ENCODE results near the gene EHHADH. TPM values are rescaled to one million over a fixed set of nuclear protein-coding genes. Genes with fewer than 3 reads are reported as not detected.

The EHHADH gene
- polyA plus RNA-seq, 3 donors: 0.57 to 1.5 (median 1.1) TPM

DNA sequence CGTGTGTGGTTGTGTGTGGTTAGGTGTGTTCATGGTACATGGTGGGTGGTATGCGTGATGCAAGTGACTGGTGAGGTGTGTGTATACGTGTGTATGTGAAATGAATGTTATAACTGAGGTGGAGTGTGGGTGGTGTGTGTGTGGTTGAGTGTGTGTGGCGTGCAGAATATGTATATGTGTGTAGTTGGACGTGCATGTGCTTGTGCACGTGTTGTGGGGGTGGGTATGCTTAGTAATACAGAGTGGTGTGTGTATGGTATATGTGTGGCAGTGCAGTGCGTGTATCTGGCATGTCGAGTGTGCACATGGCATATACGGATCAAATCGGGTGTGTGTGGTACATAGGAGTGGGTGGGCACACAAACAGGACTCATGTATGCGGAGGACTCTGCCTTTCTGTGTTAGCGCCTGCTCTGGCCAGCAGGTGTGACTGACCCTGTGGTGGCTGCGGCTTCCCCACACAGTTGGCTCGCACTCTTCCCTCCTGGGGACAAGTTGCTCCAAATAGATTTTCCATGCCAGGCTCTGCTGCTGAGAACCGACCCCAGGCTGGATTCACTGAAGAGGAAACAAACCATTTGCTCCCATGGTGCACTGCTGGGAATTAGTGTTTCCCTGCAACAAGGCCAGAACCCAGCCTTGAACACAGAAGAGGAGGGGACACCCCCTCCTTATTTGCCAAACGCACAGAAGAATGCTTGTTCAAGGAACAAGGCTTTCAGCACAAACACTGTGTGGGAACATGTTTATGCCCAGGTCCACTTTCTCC is 99.8 kb downstream of the EHHADH start:
- TF ChIP-seq, protein P1, sequence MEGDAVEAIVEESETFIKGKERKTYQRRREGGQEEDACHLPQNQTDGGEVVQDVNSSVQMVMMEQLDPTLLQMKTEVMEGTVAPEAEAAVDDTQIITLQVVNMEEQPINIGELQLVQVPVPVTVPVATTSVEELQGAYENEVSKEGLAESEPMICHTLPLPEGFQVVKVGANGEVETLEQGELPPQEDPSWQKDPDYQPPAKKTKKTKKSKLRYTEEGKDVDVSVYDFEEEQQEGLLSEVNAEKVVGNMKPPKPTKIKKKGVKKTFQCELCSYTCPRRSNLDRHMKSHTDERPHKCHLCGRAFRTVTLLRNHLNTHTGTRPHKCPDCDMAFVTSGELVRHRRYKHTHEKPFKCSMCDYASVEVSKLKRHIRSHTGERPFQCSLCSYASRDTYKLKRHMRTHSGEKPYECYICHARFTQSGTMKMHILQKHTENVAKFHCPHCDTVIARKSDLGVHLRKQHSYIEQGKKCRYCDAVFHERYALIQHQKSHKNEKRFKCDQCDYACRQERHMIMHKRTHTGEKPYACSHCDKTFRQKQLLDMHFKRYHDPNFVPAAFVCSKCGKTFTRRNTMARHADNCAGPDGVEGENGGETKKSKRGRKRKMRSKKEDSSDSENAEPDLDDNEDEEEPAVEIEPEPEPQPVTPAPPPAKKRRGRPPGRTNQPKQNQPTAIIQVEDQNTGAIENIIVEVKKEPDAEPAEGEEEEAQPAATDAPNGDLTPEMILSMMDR (IDR thresholded peaks at IDR 0.05): no peak
- WGBS (ENCODE audit: insufficient coverage): 94% methylated on average over 15 of the region's 16 CpGs
- no peak overlapping the region for H3K27ac Mint-ChIP-seq
- Histone ChIP-seq H3K9ac (ENCODE audit: insufficient read depth, low read length, poor library complexity, severe bottlenecking) (no peak overlapping the region), H3K27ac (ENCODE audit: low read depth in 1 of 2, low read length in 2 of 2) (no peak overlapping the region), H3K27me3 (ENCODE audit: control insufficient read depth in 2 of 2, insufficient read depth in 2 of 2, low read length in 2 of 2) (peaks cover 59 to 75% of the 10 kb centered on the region in 2 donors), H2AFZ (ENCODE audit: insufficient read depth, low read depth, low read length, poor library complexity, severe bottlenecking) (peak overlapping the region; percentile 86), H3K4me1 (ENCODE audit: control insufficient read depth in 1 of 2, insufficient read depth in 2 of 2, low read length in 2 of 2) (peaks cover 9 to 18% of the 10 kb centered on the region in 2 donors), H4K20me1 (ENCODE audit: insufficient read depth, low read length) (no peaks in the 10 kb centered on the region), H3K9me3 (replicated peaks in 1 of 2; ENCODE audit: control insufficient read depth in 1 of 2, insufficient read depth in 1 of 2, low read length in 2 of 2) (peaks cover 0 to 5% of the 10 kb centered on the region in 2 donors), H3K79me2 (ENCODE audit: insufficient read depth, low read length) (no peaks in the 10 kb centered on the region), H3K4me3 (replicated peaks in 1 of 3; ENCODE audit: low read depth in 2 of 3, low read length in 3 of 3) (no peak overlapping the region), H3K36me3 (replicated peaks in 1 of 2; ENCODE audit: control insufficient read depth in 1 of 2, insufficient read depth in 2 of 2, low read length in 2 of 2) (no peaks in the 10 kb centered on the region), H3K4me2 (replicated peaks; ENCODE audit: extremely low read depth, low read length, poor library complexity, severe bottlenecking) (peak overlapping the region; percentile 91)
- intact Hi-C loops (cut with micrococcal nuclease): no loop called here
- peaks cover 37 to 51% (median 42%) of the 10 kb centered on the region in 3 donors for H3K27me3 Mint-ChIP-seq (ENCODE audit: low read depth in 3 of 3)
- H3K4me3 Mint-ChIP-seq: no peak overlapping the region
- DNase-seq: no peak
- peaks cover 8% of the 10 kb centered on the region for H3K4me1 Mint-ChIP-seq
- peaks cover 0 to 7% (median 4%) of the 10 kb centered on the region in 7 donors for H3K9me3 Mint-ChIP-seq
- H3K36me3 Mint-ChIP-seq: peaks cover 3 to 4% of the 10 kb centered on the region in 2 donors

GRCh38 chr3:185153171-185153771 is 100.6 kb downstream of the EHHADH start:
- WGBS (ENCODE audit: insufficient coverage): 5% methylated on average over 30 of the region's 53 CpGs
- H3K4me3 Mint-ChIP-seq: peak overlapping the region in 1 of 2 donors; percentile 92

More at GRCh38 chr3:185153171-185153771, 100.6 kb downstream of the EHHADH start:
- H3K4me1 Mint-ChIP-seq: peaks cover 8% of the 10 kb centered on the region
- Histone ChIP-seq H4K20me1 (ENCODE audit: insufficient read depth, low read length) (no peaks in the 10 kb centered on the region), H3K27ac (ENCODE audit: low read depth in 1 of 2, low read length in 2 of 2) (no peak overlapping the region), H3K36me3 (replicated peaks in 1 of 2; ENCODE audit: control insufficient read depth in 1 of 2, insufficient read depth in 2 of 2, low read length in 2 of 2) (no peaks in the 10 kb centered on the region), H3K79me2 (ENCODE audit: insufficient read depth, low read length) (no peaks in the 10 kb centered on the region), H3K4me3 (replicated peaks in 1 of 3; ENCODE audit: low read depth in 2 of 3, low read length in 3 of 3) (peak overlapping the region; percentile 43 to 79 (median 77)), H3K4me2 (replicated peaks; ENCODE audit: extremely low read depth, low read length, poor library complexity, severe bottlenecking) (peak overlapping the region; percentile 91), H3K9ac (ENCODE audit: insufficient read depth, low read length, poor library complexity, severe bottlenecking) (peak overlapping the region; percentile 20), H3K27me3 (ENCODE audit: control insufficient read depth in 2 of 2, insufficient read depth in 2 of 2, low read length in 2 of 2) (peaks cover 66 to 83% of the 10 kb centered on the region in 2 donors), H3K4me1 (ENCODE audit: control insufficient read depth in 1 of 2, insufficient read depth in 2 of 2, low read length in 2 of 2) (peaks cover 9 to 18% of the 10 kb centered on the region in 2 donors), H2AFZ (ENCODE audit: insufficient read depth, low read depth, low read length, poor library complexity, severe bottlenecking) (peak overlapping the region; percentile 86), H3K9me3 (replicated peaks in 1 of 2; ENCODE audit: control insufficient read depth in 1 of 2, insufficient read depth in 1 of 2, low read length in 2 of 2) (peaks cover 0 to 5% of the 10 kb centered on the region in 2 donors)
- peaks cover 0 to 7% (median 4%) of the 10 kb centered on the region in 7 donors for H3K9me3 Mint-ChIP-seq
- H3K36me3 Mint-ChIP-seq: peaks cover 3 to 4% of the 10 kb centered on the region in 2 donors
- no peak overlapping the region for H3K27ac Mint-ChIP-seq
- DNase-seq: peak in 2 of 3 donors; percentile 12 to 14
- intact Hi-C loops (cut with micrococcal nuclease): no loop called here
- TF ChIP-seq, protein P1 (IDR thresholded peaks at IDR 0.05): no peak
- H3K27me3 Mint-ChIP-seq (ENCODE audit: low read depth in 3 of 3): peaks cover 36 to 49% (median 43%) of the 10 kb centered on the region in 3 donors

Measured in CD14-positive monocyte (primary cell).